Measurements from ENCODE around the gene RDX. TPM values are rescaled to one million over a fixed set of nuclear protein-coding genes. Genes with fewer than 3 reads are reported as not detected.

RDX gene
- total and polyA plus RNA-seq, 2 of the 8 experiments (the other 6 are each of a cell fraction or from before 2014, with no cell fraction given): 27.4 to 100 TPM

DNA sequence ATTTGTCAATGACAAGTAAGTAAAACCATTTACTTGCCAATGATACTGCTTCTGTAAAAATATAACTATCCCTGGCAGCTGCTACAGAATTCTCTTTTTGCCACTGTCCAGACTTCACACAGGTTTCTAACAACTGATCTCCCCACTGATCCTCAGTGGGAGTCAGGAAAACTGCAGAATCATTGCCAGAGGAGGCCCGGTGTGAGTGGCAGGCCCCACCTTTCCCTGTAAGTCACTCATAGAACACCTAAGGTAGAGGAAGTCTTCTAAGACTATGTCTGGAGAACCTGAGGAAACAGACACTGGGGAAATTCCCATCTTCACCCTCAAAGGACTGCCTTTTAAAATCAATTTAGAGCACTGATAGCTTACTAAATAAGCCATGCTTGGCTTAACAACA is 136.9 kb downstream of the RDX start:
- ChIA-PET CTCF (ENCODE audit: partially characterized antibody) (interaction anchor here (1.1 kb wide), 1 partner anchor 14 kb away, joined by 3 read pairs; no protein-coding TSS in a partner anchor), POLR2A (ENCODE audit: partially characterized antibody) (no interaction called here)
- DNase-seq (ENCODE audit: low read depth in 1 of 2, low spot score in 2 of 2) (no peak), FAIRE-seq (no peak)
- Histone ChIP-seq H4K91ac (replicated peaks; ENCODE audit: insufficient read length, low read length) (no peak overlapping the region), H2AK5ac (ENCODE audit: low read depth, low read length) (no peak overlapping the region), H3K9ac (replicated peaks in 1 of 4; ENCODE audit: extremely low read depth in 1 of 4, low read depth in 3 of 4, low read length in 3 of 4) (no peak overlapping the region), H3K4ac (replicated peaks; ENCODE audit: insufficient read length, low read depth, low read length) (no peak overlapping the region), H3K27ac (ENCODE audit: low read depth, low read length) (no peak overlapping the region), H2BK12ac (ENCODE audit: low read depth, low read length) (no peak overlapping the region), H3K23me2 (ENCODE audit: low read depth, low read length) (no peaks in the 10 kb centered on the region), H2BK5ac (ENCODE audit: low read depth, low read length) (no peak overlapping the region), H4K5ac (ENCODE audit: insufficient read length, low read depth, low read length) (no peak overlapping the region), H2BK15ac (ENCODE audit: low read length) (no peak overlapping the region), H2BK20ac (ENCODE audit: low read length) (no peak overlapping the region), H2BK120ac (replicated peaks; ENCODE audit: low read depth, low read length) (no peak overlapping the region), H2AFZ (ENCODE audit: low read length) (no peak overlapping the region), H3K23ac (ENCODE audit: insufficient read length) (no peak overlapping the region), H4K20me1 (replicated peaks in 1 of 2; ENCODE audit: control insufficient read depth in 1 of 2, insufficient read depth in 2 of 2, low read length in 2 of 2) (no peaks in the 10 kb centered on the region), H3K27me3 (replicated peaks in 1 of 4; ENCODE audit: control insufficient read depth in 3 of 4, extremely low read depth in 1 of 4, insufficient read depth in 3 of 4, low read length in 3 of 4) (no peaks in the 10 kb centered on the region), H3K4me3 (ENCODE audit: extremely low read depth in 1 of 4, insufficient read depth in 2 of 4, low read depth in 3 of 4, low read length in 4 of 4) (no peak overlapping the region), H3K4me2 (ENCODE audit: insufficient read depth in 1 of 2, low read depth in 2 of 2, low read length in 2 of 2) (no peak overlapping the region), H3K9me3 (ENCODE audit: insufficient read depth in 2 of 2, low read depth in 1 of 2, low read length in 1 of 2) (no peaks in the 10 kb centered on the region), H3K79me2 (ENCODE audit: control insufficient read depth in 1 of 2, insufficient read depth in 2 of 2, low read length in 2 of 2) (no peaks in the 10 kb centered on the region), H3K79me1 (ENCODE audit: low read depth, low read length) (no peaks in the 10 kb centered on the region), H3K36me3 (ENCODE audit: control insufficient read depth in 2 of 4, insufficient read depth in 4 of 4, low read length in 3 of 4) (peaks cover 4 to 12% (median 8%) of the 10 kb centered on the region in 4 experiments; a peak in 5 of 8 replicates), H4K8ac (ENCODE audit: extremely low read depth, insufficient read depth, low read length) (no peak overlapping the region), H3K4me1 (replicated peaks in 1 of 4; ENCODE audit: control insufficient read depth in 3 of 4, insufficient read depth in 4 of 4, low read length in 3 of 4) (no peaks in the 10 kb centered on the region), H3K18ac (ENCODE audit: extremely low read depth, low read length) (no peak overlapping the region), H3K14ac (ENCODE audit: insufficient read length) (no peak overlapping the region), H3K56ac (replicated peaks; ENCODE audit: insufficient read length, low read depth, low read length) (no peak overlapping the region)
- WGBS, 2 experiments (ENCODE audit: extremely low coverage in 1 of 2, insufficient coverage in 1 of 2, insufficient read length in 1 of 2, insufficient replicate concordance in 2 of 2, low coverage in 1 of 2, low lambda C conversion rate in 2 of 2, missing lambda C conversion rate in 1 of 2): 81% methylated on average over 1 of the region's 1 CpG; no CpG with 5 or more reads in 1 of the 2 experiments
- TF ChIP-seq, protein P1, sequence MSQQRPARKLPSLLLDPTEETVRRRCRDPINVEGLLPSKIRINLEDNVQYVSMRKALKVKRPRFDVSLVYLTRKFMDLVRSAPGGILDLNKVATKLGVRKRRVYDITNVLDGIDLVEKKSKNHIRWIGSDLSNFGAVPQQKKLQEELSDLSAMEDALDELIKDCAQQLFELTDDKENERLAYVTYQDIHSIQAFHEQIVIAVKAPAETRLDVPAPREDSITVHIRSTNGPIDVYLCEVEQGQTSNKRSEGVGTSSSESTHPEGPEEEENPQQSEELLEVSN (IDR thresholded peaks at IDR 0.05): no peak

Data from H1 (cell line).